GM19452 (cell line): ENCODE results near the gene CCDC154.
"Not testable (repeated sequence)": the region's sequence is repeated elsewhere in the genome, so short reads cannot be mapped to it uniquely, and the experiment has no call there.

Experiments used
- ATAC-seq: cut with Tn5 transposase; IDR thresholded peaks from one replicate; pipeline ENCODE4 v1.9.1; 2021; ENCODE audit not compliant: unreplicated experiment

Gene CCDC154

DNA sequence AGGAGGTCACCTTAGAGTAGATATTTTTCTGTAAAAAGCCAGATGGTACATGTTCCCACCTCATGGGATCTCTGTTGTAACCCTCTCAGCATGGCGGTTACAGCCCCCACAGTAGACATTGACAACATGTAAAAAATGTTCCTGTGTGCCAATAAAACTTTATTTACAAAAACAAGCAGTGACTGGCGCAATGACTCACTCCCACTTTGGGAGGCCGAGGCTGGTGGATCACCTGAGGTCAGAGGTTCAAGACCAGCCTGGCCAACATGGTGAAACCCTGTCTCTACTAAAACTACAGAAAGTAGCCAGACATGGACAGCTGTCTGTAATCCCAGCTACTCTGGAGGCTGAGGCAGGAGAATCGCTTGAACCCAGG lies 4.7 kb downstream of the CCDC154 start:
- not testable (repeated sequence) for ATAC-seq

DNA sequence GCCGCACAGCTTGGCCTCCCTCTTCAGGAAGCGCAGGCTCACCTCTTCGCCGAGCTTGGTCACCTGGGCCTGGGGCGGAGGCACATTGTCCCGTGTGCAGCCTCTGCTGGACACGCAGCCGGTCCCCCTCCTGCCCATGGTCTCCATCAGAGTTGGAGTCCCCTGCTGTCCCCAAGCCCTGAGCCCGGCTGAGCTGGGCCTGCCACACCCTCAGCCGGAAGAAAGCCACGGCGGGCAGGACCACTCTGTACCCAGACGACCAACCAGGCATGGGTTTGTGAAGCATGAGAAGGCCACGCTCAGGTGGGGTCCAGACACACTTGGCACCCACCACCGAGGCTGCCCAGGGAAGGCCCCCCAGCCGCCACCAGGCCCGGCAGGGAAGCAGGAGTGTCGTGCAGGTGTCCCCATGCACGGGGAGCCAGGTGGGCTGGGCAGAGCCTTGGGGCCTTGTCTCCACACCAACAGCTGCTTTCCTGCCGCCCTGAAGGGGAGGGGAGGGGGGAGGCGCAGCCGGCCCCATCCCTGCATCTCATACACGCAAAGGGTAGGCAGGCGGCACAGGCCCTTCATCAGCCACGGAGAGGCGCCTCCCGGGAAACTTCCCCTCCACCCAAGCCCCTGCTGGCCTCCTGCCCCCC lies 5.2 kb downstream of the CCDC154 start:
- ATAC-seq, result no peak

DNA sequence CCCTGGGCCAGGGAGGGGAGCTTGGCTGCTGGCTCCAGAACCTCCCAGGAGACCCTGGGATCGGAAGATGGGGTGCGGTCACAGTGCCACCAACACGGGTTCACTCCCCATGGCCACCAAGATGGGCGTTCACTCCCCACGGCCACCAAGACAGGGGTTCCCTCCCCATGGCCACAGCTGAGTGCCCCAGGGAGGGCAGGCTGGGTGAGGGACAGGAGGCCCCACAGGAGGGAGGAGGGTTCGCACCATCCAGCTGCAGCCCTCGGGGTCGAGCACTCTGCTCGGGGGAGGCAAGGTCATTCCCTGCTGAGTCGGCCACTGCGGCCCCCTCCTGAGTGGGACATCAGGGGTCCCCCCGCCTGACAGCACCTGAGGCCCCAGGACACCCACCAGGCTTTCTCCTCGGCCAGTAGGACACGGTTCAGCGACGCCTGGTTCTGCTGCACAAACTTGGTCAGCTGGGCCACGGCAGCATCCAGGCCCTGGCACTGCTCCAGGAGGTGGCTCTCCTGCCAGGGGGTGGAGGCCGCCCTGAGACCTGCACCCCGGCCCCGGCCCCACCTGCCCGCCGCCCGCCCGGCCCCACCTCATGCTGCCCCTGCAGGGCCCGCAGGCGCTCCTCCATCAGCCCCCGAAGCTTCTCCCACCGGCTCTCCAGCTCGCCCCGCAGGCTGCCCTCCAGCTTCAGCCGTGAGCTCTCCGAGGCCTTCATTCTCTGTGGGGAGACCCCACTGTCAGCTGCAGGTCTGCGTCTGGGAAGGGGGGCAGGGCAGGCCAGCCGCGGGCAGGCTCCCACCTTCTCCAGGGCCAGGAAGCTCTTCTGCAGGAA lies 5.9 kb downstream of the CCDC154 start:
- no peak for ATAC-seq

DNA sequence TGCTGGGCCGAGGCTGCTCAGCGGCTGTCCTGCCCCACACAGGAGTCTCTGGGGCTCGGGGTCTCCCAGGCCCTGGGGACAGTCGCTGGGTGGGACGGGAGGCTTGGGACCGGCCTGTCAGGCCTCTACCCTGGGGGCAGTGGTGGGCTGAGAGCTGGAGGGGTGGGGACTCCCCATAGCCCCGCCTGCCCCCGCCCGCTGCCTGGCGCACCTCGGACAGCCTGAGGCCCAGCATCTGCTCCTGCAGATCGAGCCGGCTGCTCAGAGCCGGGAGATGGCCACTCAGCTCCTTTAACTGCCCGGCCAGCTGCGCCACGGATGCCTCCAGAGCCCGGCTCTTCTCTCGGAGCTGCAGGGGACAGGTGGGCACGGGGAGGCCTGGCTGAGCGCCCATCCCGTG lies 6.8 kb downstream of the CCDC154 start:
- no peak for ATAC-seq

DNA sequence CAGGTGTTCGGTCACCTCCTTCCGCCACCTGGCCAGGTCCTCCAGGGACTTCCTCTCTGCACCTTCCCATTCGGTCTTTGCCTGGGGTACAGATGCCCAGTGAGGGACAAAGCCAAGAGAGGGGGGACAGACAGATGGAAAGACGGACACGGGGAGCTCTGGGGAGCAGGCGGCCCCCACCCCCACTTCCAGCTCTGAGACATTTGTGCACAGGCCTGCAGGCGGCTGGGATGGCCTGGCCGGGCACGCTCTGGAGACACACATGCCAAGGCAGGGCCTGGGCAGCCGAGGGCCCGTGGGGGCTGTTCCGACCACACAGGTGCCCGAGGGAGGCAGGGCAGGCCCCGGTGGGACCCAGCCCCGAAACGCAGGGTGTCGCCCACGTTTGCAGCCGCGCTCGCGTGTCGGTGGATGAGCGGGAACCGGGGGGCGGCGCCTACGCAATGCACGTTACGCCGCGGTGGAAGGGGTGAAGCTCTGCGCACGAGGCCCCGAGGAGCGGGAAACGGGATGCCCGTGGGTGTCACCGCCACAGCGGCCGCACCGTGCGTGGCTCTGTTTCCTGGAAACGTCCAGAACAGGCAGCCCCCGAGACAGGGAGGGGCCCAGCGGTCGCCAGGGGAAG lies 7.5 kb downstream of the CCDC154 start:
- no peak for ATAC-seq

DNA sequence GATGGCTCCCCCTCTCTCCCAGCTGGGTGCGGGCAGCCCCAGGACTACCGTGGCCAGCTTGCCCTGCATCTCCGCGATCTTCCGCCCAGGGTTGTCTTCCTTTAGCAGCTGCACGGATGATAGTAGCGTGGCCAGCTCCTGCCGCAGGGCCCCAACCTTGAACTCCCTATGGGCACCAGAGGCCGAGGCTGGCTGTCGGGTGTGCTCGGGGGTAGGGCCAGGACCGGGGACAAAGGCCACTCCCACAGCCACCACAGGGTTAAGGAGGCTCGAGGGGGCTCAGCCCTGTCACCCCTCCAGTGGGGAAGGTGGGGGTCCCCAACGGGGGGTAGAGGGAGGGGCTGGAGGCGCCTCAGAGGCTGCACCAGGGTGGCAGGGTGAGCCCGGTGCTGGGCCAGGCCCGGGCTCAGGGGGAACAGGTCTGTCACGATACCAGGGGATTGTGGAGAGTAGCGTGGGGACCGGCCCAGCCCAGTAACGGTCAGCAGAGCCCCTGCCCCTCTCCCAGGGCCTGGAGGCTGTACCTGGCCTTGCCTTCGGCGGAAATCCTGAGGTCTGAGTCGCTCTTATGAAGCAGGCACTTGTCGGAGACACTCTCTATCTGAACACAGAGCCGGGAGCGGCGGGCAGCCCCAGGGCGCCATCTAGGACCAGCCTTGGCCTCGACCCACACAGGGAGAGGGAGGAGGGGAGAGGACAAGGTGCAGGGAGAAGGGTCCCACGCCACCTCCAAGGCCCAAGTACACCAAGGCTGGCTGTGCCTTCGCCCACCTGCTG lies 8.2 kb downstream of the CCDC154 start:
- ATAC-seq, result no peak

DNA sequence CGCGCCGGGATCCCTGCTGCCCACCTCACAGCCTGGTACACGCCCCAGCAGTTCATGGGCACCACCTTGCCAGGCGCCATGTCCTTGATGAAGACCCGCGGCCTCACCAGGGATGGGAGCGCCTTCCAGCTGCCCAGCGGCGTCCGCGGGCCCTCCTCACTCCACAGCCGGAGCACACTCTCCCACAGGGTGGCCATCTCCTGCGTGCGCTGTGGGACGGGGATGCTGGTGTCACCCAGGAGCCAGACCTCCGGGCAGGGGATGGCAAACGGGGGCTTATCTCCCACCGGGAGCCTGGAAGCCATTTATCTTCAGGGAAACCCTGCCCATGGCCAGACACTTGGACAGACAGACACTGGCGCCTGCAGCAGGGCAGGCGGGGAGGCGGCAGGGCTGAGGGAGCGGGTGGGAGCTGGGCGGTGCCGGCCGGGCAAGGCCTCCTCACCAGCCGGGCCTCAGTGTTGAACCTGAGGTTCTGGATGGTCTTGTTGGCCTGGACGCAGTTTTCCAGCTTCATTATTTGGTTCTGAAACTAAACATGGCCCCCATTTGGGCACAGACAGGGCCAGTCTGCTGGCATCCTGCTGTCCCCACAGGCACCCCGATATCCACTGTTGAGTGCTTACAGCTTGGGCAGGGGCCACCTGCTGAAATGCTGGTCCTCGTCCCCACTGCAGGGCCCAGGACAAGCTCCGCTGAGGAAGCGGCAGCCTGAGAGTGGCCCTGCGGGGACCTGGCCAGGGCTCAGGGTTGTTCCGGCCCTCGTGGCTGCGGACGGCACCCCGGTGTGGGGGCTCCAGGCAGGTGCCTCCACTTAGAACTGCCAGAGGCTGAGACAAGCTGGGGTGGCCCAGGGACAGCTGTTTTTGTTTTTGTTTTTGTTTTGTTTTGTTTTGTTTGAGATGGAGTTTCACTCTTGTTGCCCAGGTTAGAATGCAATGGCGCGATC lies 9.4 kb downstream of the CCDC154 start:
- ATAC-seq, result no peak

DNA sequence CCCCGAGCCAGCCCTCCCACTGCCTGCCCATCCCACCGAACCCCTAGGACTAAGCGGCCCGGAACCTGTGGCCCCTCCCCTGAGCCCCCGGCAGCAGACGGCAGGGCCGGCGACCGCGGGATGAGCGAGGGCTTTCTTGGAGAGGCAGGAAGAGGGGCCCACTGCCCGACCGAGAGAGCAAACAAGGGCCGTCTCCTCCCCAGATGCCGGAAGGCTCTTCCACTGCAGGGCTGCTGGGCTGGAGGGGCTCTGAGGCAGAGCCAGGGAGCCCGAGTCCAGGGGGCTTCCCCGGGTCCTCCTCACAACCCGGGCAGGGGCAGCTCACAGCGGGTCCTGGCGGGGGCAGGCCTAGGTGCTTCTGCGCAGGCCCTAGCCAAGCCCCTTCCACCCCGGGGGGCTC lies 10.6 kb downstream of the CCDC154 start:
- no peak for ATAC-seq

DNA sequence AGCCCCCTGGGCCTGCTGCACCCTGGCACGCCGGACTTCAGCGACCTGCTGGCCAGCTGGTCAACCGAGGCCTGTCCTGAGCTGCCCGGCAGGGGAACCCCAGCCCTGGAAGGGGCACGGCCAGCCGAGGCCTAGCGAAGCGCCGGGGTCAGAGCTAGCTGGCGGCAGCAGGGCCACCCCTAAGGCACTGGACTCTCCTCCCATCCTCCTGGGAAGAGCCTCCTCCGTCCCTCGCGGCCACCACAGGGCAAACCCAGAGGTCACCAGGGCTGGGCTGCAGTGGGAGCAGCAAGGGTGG lies 11.1 kb downstream of the CCDC154 start:
- no peak for ATAC-seq

DNA sequence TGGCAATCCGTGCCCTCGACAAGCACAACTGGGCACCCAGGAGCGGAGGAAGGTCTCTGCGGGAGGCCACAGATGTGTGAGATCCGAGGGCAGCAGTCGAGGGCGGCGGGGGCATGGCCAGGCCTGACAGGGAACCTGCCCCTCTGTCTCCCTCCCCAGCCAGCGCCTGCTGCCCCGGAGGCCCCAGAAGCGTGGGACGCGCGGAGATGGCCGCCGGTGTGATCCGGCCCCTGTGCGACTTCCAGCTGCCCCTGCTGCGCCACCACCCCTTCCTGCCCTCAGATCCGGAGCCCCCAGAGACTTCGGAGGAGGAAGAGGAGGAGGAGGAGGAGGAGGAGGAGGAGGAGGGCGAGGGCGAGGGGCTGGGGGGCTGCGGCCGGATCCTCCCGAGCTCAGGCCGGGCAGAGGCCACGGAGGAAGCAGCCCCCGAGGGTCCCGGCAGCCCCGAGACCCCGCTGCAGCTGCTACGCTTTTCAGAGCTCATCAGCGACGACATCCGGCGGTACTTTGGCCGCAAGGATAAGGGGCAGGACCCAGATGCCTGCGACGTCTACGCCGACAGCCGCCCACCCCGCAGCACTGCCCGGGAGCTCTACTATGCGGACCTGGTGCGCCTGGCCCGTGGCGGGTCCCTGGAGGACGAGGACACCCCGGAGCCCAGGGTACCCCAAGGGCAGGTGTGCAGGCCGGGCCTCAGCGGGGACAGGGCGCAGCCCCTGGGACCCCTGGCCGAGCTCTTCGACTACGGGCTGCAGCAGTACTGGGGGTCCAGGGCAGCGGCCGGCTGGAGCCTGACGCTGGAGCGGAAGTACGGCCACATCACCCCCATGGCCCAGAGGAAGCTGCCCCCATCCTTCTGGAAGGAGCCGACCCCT lies 11.7 kb downstream of the CCDC154 start:
- no peak for ATAC-seq

DNA sequence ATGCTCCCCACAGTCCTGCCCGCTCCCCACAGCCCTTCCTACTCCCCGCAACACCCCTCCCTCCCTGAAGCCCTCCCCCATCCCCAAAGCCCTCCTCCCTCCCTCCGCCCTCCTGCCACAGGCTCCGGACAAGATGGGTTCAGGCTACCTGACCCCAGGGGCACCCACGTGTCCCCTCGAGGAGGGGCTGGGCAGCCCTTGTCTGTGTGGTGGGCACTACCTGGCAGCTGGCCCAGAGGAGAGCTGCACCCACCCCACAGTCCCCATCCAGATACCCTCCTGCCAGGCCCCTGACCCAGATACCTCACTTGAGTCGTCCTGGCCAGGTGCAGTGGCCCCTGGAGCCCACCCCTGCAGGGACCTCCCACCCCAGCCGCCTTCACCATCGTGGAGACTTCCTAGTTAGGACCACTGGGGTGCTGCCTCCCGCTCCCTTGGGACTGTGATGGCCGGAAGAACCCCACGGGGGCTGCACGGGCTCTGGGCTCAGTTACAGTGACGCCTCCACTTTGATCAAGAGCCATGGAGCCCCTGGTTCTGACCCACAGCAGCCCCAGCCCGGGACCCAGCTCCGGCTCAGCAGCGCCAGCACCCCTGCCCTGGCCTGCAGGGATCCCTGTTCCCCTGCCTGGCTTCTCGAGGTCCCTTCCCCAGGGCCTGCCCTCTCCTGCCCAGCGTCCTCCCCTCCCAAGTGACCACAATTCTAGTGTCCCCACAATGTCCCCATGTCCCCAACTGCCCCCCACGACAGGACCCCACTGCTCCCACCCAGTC lies 12.7 kb downstream of the CCDC154 start:
- ATAC-seq, result no peak

DNA sequence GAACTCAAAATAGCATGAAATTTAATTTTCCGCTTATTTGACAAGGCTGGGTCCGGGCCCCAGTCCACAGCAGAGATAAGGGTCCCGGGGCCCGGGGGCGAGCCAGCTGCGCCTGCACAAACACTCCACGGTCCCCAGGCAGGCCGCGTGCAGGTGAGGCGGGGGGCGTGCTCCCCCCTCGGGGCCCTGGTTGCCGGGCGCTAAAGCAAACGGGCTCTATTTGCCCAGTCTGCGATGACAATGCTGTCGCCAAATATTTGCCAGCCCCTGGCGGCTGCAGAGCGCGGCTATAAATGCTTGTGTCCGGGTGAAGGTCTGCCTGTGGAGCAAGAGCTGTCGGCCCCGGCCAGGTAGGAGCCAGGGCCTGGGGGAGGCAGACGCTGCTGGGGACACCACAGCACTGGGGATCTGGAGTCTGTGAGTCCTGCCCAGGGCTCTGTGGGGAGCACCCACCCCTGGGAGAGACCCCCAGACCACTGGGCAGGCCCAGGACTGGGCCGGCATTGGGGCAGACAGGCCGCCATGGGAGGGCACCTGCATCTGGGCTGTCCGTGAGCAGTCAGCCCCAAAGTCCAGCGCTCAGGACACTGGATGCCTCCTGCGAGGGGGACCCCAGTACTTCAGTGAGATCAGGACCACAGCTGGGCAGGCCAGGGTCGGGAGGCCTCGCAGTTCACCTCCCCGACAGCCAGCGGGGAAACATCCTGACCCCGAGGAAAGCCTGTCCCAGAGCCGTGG lies 13.4 kb downstream of the CCDC154 start, which contains the start of gene PERCC1:
Gene PERCC1, plus strand, starts transcription at position 320 of the 738 bp plus-strand sequence. CDS start 1,516 bp downstream, outside the sequence.
- ATAC-seq, result no peak

DNA sequence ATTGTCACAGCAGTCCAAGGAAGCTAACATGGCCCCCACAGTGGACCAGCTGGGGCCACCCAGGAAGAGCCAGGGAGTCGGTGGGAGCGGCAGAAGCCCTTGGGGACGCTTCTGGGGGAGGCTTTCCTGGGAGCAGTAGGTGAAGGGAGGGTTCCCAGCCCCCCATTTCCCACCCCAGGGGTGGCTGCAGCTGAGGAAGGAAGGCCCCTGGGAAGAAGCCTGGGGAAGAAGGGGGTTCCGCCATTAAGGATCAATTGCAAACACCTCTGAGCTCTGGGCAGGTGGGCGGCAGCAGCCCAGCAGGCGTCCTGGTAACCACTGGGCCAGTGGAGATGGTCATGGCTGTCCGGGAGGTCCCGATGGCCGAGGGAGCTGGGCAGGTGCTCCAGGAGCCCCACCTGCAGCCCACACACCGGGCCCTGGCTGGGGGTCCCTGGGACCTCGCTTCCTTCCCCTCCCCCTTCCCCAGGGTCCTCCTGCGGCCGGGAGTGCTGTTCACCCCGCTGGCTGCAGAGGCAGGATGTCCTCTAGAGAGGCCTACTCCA lies 14.1 kb downstream of the CCDC154 start:
- no peak for ATAC-seq

DNA sequence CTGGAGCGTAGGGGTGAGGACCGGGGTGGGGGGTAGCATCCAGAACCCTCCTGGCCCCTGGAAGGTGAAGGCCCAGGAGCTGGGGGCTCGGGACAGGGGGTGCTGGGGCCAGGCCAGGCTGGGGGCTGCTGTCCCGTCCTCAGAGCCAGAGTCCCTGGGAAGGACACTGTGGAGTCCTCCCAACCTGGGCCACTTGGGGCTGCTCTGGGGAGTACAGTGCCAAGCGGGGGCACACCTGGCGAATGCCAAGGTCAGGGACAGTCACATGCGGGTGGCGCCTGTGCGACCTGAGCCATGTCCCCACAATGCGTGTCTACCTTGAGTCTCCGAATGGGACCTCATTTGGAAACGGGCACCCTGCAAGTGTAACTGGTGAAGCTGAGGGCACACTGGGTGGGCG lies 14.7 kb downstream of the CCDC154 start:
- no peak for ATAC-seq

DNA sequence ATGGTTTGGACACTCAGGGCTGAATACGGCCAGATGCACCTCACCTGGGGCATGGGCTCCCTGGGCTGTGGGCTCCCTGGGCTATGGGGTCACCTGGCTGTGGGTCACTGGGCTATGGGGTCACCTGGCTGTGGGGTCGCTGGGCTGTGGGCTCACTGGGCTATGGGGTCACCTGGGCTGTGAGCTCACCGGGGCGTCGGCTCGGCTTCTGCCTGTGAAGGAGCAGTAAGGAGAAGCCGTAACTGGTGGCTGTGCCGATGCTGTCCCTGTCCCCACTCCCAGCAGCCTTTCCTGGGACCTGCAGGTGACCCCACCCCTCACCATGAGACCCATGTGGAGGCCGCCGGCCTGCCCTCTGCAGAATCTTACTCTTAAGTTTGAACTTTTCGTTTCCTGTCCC lies 15.3 kb downstream of the CCDC154 start:
- no peak for ATAC-seq

DNA sequence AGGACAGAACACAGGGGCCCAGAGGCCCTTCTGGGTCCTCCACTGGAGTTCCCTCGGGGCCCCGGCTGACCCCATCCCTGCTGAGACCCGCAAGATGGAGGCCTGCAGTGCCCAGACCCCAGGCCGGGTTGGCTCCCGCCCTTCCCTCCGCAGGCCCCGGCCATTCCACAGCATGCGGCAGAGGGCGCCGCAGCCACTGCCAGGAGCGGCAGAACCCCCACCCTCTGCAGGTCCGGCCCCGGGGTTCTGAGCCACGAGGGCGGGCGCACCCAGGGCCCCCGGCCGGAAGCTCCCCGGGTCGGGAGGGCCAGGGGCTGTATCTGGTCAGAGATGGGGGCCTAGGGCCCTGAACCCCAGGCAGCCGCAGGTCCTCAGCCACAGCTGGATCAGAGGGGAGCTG lies 15.8 kb downstream of the CCDC154 start:
- ATAC-seq, result no peak
